Mammary microvascular endothelial cell (primary cell): ENCODE results near the gene SHOC2. TPM values are rescaled to one million over a fixed set of nuclear protein-coding genes. Genes with fewer than 3 reads are reported as not detected.

Experiments
- total RNA-seq: library from RNA; depleted of rRNA; stranded (reverse); fragments of >200 nt; gene quantifications from 2 replicates; pipeline ENCODE4 v1.2.3, GENCODE V29; 2015

Gene SHOC2
- 19.3 and 21.5 TPM in 2 replicates for total RNA-seq

GRCh38 chr10:110919349-110919931, at the start of gene SHOC2:
TSS of gene SHOC2 (plus strand) at chr10:110919604. CDS start at chr10:110964359, 44,755 bp downstream.

DNA sequence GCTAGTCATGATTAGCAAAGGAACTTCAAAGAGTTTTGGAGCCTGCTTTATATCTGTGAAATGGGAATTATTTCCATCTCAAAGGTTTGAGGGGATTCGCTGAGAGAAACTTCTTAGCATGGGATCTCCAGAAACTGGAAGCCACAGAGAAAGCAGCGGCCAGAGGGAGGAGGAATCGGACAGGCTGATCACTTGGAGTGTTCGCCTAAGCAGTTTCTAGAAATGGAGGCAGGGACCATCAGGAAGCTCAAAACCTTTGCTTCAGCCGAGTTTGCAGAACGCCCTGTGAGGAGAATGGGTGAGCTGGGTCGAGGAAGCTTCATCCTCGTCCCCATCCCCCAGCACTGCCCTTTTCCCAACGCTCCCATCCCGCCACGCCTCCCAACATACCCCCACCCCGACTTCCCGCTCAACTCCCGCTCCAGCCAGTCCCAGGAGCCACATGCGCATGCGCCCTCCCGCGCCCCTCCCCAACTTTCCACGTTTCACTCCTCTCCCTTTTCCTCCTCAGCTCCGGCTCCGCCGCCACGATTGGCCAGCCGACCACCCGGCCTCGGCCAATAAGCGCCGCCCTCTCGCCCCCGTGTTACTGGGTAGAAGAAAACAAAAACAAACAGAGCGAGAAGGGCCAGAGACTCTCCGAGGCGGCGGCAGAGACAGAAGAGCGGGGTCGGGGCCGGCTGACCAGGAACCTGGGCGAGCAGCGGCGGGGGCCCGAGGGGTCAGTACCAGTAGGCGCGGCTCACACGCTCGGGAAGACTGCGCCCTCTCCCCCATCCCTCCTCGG, 47.9 kb upstream of the SHOC2 start, which contains the start of gene PDCD4:
PDCD4 (plus strand) TSS at position 631 of the 787 bp plus-strand sequence. CDS start 4,100 bp downstream, outside the sequence.

DNA sequence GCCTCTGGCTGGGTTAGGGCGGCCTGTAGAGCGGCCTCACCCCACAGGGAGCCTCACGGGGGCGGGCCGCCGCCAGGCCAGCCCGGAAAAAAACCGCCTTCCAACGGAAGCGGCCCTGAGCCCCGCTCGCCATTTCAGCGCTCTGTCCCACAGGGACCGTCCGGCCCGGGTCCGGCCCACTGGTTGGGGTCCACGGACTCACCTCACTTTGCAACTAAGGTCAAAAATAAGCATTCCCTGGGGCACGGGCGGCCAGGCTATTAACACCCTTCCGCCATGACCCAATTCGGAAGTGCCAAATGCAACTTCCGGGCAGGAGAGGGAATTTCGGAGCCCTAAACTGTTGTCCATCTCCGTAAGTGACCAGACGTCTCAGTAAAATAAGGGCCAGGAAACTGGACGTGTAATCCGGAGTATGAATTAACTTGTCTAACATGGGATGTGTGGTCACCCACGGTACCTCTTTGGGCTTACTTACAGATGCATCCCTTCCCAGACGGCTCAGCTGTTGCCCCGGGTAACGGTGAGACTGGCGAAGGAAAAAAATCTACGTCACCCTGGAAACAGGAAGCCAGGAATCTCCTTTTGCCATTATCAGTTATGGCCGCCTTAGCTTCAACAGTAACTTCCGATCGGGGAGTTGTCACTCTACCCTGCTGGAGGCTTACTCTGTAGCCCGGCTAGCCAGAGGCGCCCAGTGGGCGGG, 608 bp upstream of the SHOC2 start, which contains the start of gene BBIP1:
BBIP1 (minus strand) TSS at position 538 of the 706 bp plus-strand sequence. CDS start 1,023 bp downstream, outside the sequence.

Other genes starting within 250 kb of the SHOC2 start
- gene PDCD4, start 47.7 kb upstream of the SHOC2 start, total RNA-seq, result 15.5 and 28.6 TPM in 2 replicates
- 23.7 and 30.8 TPM in 2 replicates for gene BBIP1, start 424 bp upstream of the SHOC2 start, total RNA-seq
- under 0.01 TPM in 1 of 2 replicates, not detected in the other for gene ADRA2A, start 157.4 kb downstream of the SHOC2 start, total RNA-seq